ENCODE measurements around the gene GNB2. TPM values are rescaled to one million over a fixed set of nuclear protein-coding genes. Genes with fewer than 3 reads are reported as not detected.
A peak's percentile ranks its signal among the peaks of the same experiment; 100 is the strongest.

Gene GNB2
- total and polyA plus RNA-seq, 2 of the 13 experiments (the other 11 are each of a cell fraction or from before 2014, with no cell fraction given): 48.3 to 67.1 TPM

- 0 out of 2 replicates have a peak, but pooled peaks have one; percentile 35 for TF ChIP-seq ARID4A (CRISPR knock-in tag; IDR thresholded peaks at IDR 0.05; ENCODE audit: borderline replicate concordance)
- TF ChIP-seq MXD1 (CRISPR knock-in tag; IDR thresholded peaks at IDR 0.05): peak; percentile 47; the same call in 1 of the 2 replicates
- TF ChIP-seq ZNF775 (CRISPR knock-in tag; IDR thresholded peaks at IDR 0.05; ENCODE audit: borderline replicate concordance): no peak
- TF ChIP-seq MTA1 (CRISPR knock-in tag; IDR thresholded peaks at IDR 0.05; ENCODE audit: borderline replicate concordance): peak; percentile 20
- no peak for TF ChIP-seq MTF1 (CRISPR knock-in tag; IDR thresholded peaks at IDR 0.05)
- TF ChIP-seq ZFX (CRISPR knock-in tag; IDR thresholded peaks at IDR 0.05; ENCODE audit: low read depth): 0 out of 2 replicates have a peak, but pooled peaks have one; percentile 1
- TF ChIP-seq ZFP90 (CRISPR knock-in tag; IDR thresholded peaks at IDR 0.05; ENCODE audit: borderline replicate concordance): peak; percentile 66; the same call in 1 of the 2 replicates
- no peak for TF ChIP-seq ZNF260 (CRISPR knock-in tag; IDR thresholded peaks at IDR 0.05; ENCODE audit: borderline replicate concordance, low read depth)
- TF ChIP-seq ZNF891 (CRISPR knock-in tag; IDR thresholded peaks at IDR 0.05): peak; percentile 68; the same call in 1 of the 2 replicates
- TF ChIP-seq SRY (CRISPR knock-in tag; IDR thresholded peaks at IDR 0.05): peak; percentile 3; the same call in 1 of the 2 replicates
- 0 out of 2 replicates have a peak, but pooled peaks have one; percentile 7 for TF ChIP-seq DPF2 (CRISPR knock-in tag; IDR thresholded peaks at IDR 0.05; ENCODE audit: borderline replicate concordance, low read depth)
- TF ChIP-seq ZNF34 (CRISPR knock-in tag; IDR thresholded peaks at IDR 0.05; ENCODE audit: borderline replicate concordance): no peak
- TF ChIP-seq NR2C2 (CRISPR knock-in tag; IDR thresholded peaks at IDR 0.05; ENCODE audit: borderline replicate concordance): peak; percentile 25; the same call in 1 of the 2 replicates
- peak; percentile 24; the same call in 1 of the 2 replicates for TF ChIP-seq ZNF563 (CRISPR knock-in tag; IDR thresholded peaks at IDR 0.05)
- TF ChIP-seq ZNF782 (CRISPR knock-in tag; IDR thresholded peaks at IDR 0.05; ENCODE audit: borderline replicate concordance): peak; percentile 57; the same call in 1 of the 2 replicates
- 0 out of 2 replicates have a peak, but pooled peaks have one; percentile 20 for TF ChIP-seq TGIF2 (CRISPR knock-in tag; IDR thresholded peaks at IDR 0.05)
- TF ChIP-seq KLF6 (CRISPR knock-in tag; IDR thresholded peaks at IDR 0.05): no peak
- TF ChIP-seq FLYWCH1 (CRISPR knock-in tag; IDR thresholded peaks at IDR 0.05): no peak
- 0 out of 2 replicates have a peak, but pooled peaks have one; percentile 36 for TF ChIP-seq ZNF619 (CRISPR knock-in tag; IDR thresholded peaks at IDR 0.05)
- TF ChIP-seq ZHX1 (CRISPR knock-in tag; IDR thresholded peaks at IDR 0.05; ENCODE audit: low read depth): 0 out of 2 replicates have a peak, but pooled peaks have one; percentile 27
- 0 out of 2 replicates have a peak, but pooled peaks have one; percentile 20 for TF ChIP-seq ZSCAN21 (CRISPR knock-in tag; IDR thresholded peaks at IDR 0.05; ENCODE audit: borderline replicate concordance)
- no peak for TF ChIP-seq TCF7 (IDR thresholded peaks at IDR 0.05; ENCODE audit: low read depth)
Observed at GRCh38 chr7:100641860-100642533, 31.5 kb upstream of the GNB2 start (continued).
